Occipital lobe (tissue), 2 donors: Measurements from ENCODE around the gene ADGRD2. TPM values are rescaled to one million over a fixed set of nuclear protein-coding genes. Genes with fewer than 3 reads are reported as not detected.

ENCODE experiments used
- DNase-seq: peaks from one replicate; lab custom pipeline; 2025; lab: John Stamatoyannopoulos, UW
- total RNA-seq: library from RNA; depleted of rRNA; stranded (reverse); fragments of >200 nt; gene quantifications from one replicate; pipeline ENCODE4 v1.2.3, GENCODE V29; 2014

Gene ADGRD2
- total RNA-seq, 1 donor from 2014 or later = not detected

GRCh38 chr9:124510650-124511425 is 60.6 kb downstream of the ADGRD2 start:
- no peak for DNase-seq

DNA sequence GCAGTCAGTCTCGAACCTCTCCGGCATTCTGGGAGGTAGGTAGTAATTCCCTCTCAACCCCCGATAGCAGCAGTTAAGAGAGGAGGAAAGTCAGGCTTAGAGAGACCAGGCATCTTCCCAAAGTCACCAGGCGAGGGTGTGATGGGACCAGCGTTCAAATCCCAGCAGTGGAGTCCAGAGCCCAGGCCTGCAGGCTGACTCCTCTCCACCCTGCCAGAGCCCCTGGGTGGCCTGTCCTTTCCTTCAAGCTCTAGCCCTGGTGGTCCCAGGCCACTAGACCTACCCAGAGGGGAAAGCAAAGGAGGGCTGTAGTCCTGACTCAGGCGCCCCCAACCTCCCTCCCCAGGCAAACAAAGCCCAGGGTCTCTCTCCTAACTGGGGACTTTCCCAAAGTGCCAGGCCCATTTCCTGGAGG is 61.2 kb downstream of the ADGRD2 start:
- no peak for DNase-seq

DNA sequence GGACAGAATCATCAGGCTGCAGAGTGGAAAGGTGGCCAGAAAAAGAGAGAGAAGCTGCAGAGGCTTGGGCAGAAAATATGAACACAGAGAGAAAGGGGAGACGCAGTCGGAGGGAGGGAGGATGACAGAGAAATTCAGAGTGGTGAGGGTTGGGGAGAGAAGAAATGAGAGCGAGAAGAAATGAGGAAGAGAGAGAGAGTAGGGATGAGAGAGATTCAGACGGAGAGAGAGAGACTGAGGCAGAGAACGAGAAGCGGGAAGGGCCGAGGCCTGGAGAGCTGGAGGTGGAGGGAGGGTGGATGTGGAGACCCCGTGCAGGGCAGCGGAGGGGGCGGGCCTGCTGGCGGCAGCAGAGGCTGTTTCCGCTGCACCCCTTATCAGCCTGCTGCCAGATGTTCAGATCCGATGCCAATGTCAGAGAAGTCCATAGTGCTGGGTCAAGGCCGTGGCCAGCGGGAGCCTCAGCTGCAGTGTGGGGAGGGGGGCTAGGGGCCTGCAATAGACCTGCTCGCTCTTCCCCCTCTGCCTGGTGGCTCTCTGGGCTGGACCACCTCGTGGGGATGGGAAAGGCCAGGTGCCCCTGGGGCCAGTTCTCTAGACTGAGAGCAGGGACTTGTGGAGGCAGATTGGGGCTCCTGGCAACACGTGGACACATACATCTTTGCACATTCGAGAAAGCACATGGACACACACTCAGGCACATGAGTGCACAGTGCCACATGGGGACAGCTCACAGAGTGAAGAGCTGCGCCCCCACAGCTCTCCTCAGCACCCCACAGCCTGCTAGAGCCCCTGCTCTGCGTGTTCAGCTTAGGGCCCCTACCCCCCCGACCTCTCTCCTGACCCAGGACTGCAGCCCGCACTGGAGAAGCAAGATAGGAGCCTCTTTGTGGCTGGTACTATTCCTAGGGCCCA is 61.9 kb downstream of the ADGRD2 start:
- DNase-seq = no peak

DNA sequence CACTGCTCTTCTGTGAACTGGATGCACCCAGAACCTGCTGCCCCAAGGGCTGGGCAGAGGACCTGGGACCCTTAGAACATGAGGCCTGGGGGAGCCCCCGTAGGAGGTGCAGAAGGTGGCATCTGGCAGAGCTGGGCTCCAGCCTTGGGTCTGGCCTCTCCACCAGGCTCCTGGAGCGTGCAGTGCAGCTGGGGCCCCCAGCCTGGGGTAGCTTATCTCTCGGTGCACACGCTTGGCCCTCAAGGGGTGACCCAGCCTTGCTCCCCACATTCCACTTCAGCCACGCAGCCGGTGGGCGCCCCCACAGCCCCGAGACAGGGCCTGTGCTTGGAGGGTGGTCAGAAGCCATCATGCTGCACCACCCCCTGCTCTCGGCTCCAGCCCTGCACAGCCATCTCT is 62.6 kb downstream of the ADGRD2 start:
- no peak for DNase-seq

- DNase-seq = no peak
Observed at GRCh38 chr9:124513376-124513994, 63.2 kb downstream of the ADGRD2 start.

DNA sequence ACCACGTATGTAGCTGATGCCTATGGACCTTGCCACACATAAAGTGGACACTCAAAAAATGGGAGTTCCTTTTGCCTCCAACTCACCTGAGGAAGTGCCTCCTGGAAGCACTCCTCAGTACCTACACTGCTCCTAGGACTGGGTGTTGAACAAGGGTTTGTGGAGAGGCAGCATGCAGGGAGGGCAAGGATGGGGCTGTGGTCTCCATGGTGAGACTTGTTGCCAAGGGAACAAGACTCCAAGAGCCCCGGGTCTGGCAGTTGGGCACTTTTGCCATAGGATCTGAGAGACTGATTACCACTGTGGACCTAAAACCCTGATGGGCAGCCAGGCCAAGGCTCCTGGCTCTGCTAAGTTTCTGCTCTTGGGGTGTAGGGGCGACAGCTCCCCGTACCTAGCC is 63.9 kb downstream of the ADGRD2 start:
- DNase-seq = no peak

- DNase-seq = no peak
Observed at GRCh38 chr9:124514874-124515273, 64.6 kb downstream of the ADGRD2 start.

DNA sequence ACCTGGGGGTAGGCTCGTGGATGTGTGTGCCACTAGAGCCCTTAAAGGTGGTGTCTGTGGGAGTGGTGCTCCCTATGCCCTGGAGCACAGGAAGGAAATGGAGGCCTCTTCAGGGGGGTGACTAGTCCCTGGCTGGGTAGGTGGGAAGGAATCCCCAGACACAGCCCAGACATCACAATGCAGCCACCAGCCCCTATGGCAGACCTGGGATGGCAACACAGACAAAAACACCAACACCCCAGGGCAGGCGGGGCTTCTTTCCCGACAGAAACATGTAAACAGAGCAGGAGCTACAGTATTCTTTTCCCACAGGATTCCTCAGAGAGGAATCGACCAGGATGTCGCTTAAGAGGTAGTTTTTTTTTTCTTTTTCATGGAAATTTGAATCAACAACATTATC is 67.3 kb downstream of the ADGRD2 start:
- DNase-seq = no peak

DNA sequence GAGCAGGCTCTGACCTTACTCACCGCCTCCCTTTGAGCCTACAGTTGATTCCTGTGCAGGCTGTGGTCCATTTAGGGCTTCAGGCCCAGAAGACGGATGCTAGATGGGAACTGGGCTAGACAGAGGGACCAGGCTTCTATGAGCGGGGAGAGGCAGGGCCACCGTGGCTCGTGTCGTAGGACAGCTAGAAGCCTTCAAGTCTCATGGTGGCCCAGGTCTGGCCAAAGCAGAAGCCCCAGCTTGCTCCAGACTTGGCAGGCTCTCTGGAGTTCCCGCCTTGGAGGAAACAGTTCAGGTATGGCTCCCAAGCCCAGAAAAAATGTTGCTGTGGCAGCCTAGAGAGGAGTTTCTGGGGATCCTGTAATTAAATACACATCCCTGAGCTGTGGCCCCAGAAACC is 67.9 kb downstream of the ADGRD2 start:
- no peak for DNase-seq

DNA sequence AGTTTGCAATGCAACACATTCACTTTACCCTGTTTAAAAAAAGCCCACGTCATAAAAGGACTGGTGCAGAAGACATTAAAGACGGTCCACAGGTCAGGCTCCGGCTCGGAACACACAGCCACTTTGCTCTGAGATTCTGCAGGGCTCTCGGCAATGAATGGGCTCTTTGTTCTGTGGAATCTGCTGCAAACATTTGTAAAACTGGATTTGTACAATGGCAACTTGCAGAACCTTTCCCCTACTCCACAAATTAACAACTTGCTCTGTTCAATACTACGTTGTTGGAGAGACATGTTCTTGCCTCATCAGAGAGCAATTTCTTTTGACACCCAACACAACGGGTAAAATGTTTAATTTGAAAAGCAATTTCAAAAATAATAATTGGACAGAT is 70.0 kb downstream of the ADGRD2 start:
- DNase-seq = no peak

- no peak for DNase-seq
Observed at GRCh38 chr9:124521142-124521541, 70.9 kb downstream of the ADGRD2 start.

DNA sequence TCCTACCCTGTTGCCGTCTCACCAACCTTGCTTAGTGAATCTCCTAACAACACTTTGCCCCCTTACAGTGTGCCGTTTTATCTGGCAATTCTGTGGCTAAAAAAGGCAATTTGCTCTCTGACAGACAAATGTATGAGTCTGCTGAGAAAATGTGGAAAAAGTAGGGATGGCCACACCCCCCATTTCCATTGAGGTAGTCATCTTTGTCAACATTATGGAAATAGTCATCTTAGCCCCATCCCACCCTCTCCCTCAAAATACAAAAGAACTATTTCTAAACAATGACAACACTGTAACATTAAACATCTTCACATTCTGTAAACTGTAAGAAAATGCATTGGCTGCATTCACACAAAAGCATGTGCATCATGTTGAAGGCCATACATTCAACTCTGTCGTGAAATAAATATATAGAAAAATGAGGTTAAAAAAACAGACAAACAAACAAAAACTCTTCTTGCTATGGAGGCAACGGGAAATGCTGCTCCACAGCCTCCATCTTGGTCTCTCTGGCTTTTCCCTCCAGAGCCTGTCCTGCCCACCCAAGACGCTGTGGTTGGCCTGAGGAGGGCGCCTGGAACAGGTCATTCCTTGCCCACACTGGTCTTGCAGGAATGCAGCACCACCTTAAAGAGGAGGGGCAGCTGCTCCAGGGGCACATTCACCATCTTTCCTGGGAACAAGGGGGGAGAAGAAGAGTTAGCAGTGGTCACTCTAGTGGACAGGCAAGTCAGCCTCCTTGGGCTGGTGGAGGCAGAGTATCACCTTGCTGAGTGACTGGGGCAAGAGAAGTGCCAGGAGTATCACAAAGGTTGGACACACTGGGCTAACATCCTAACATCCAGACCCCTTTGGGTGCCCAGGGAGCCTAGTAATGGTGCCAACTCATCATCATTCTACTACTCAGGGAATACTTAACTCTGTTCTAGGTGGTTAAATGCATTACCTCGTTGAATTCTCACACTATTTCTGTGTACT is 72.2 kb downstream of the ADGRD2 start:
- no peak for DNase-seq

- no peak for DNase-seq
Observed at GRCh38 chr9:124526174-124526573, 75.9 kb downstream of the ADGRD2 start.

- DNase-seq = no peak
Observed at GRCh38 chr9:124527781-124528180, 77.5 kb downstream of the ADGRD2 start.

Other genes starting within 250 kb of the ADGRD2 start
- 26.2 TPM for gene NEK6, start 192.5 kb upstream of the ADGRD2 start, total RNA-seq
- gene PSMB7, start 35.0 kb upstream of the ADGRD2 start, total RNA-seq = 145 TPM
- gene NR5A1, start 56.9 kb downstream of the ADGRD2 start, total RNA-seq = under 0.01 TPM